NCI-H446 treated with DMSO at 0.1 percent for 48 hours (cell line): ENCODE data around the gene LMNB1.
"Not testable (repeated sequence)": the region's sequence is repeated elsewhere in the genome, so short reads cannot be mapped to it uniquely, and the experiment has no call there.

Experiments
- DNase-seq: peaks from one replicate; lab custom pipeline; 2025; lab: John Stamatoyannopoulos, UW

The LMNB1 gene

GRCh38 chr5:126826619-126827215 lies 49.8 kb downstream of the LMNB1 start:
- DNase-seq, result no peak

GRCh38 chr5:126829098-126829497 lies 52.2 kb downstream of the LMNB1 start:
- no peak for DNase-seq

DNA sequence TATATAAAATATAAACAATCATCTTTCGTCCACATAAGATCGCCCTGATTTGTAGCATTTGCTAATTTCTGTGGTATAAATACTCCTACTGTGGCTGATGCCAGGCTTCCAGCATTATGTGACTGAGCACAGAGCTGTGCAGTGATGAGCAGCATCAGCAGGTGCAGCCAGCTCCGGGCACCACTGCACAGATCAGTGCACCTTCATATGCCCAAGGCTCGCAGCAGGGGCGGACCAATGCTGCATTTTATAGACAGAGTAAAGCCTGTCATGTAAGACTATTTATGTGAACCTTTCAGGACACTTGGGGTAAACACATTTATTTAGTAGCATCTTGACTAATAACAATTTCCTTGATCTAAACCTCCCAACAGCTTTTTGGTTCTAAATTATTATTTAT lies 53.1 kb downstream of the LMNB1 start:
- no peak for DNase-seq

GRCh38 chr5:126831156-126831555 lies 54.2 kb downstream of the LMNB1 start:
- no peak for DNase-seq

DNA sequence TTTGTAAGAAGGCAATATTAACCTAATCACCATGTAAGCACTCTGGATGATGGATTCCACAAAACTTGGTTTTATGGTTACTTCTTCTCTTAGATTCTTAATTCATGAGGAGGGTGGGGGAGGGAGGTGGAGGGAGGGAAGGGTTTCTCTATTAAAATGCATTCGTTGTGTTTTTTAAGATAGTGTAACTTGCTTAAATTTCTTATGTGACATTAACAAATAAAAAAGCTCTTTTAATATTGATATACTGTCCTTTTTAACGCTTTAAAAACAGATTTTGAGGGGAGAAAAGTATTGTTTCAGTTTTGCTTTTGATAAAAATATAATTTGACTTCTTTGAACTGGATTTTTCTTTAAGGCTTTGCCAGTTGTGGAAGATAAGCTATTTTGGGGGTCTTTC lies 59.8 kb downstream of the LMNB1 start:
- DNase-seq, result no peak

DNA sequence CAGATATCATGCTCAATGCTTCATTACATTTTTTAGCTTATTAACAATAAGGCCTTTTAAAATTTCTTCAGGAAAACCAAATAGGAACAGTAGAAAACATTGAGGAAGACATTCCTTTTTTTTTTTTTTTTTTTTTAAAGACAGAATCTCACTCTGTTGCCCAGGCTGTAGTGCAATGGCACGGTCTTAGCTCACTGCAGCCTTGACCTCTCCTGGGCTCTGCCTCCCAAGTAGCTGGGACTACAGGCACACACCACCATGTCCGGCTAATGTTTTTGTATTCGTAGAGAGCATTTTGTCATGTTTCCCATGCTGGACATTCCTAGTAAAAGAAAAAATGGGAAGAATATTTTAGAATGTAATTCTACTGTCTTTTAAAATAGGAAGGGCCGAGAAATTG lies 60.3 kb downstream of the LMNB1 start:
- no peak for DNase-seq

GRCh38 chr5:126837906-126838539 lies 61.1 kb downstream of the LMNB1 start:
- no peak for DNase-seq

- not testable (repeated sequence) for DNase-seq
Measured at GRCh38 chr5:126839407-126839806, 62.5 kb downstream of the LMNB1 start.

- not testable (repeated sequence) for DNase-seq
Measured at GRCh38 chr5:126843375-126843774, 66.4 kb downstream of the LMNB1 start.

DNA sequence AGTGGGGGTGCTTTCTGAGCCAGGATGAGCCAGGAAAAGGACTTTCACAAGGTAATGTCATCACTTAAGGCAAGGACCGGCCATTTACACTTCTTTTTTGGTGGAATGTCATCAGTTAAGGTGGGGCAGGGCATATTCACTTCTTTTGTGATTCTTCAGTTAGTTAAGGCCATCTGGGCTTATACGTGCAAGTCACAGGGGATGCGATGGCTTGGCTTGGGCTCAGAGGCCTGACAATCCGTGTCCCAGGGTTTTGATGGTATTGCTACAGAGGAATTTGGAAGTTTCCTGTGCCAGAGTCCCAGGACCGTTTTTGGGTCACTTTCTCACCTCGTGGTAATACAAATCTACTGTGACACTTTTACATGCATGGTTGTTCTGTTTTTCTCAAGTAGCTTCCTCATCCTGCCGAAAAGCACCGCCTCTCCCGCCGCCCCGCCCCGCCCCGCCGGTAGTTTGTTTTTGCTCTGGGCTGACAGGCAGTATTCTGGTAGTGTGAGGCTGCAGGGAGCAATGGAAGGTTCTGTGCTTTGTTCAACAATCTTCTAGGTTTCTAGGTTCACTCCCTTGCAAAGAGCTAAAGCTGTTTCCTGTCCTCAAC lies 68.6 kb downstream of the LMNB1 start:
- not testable (repeated sequence) for DNase-seq

DNA sequence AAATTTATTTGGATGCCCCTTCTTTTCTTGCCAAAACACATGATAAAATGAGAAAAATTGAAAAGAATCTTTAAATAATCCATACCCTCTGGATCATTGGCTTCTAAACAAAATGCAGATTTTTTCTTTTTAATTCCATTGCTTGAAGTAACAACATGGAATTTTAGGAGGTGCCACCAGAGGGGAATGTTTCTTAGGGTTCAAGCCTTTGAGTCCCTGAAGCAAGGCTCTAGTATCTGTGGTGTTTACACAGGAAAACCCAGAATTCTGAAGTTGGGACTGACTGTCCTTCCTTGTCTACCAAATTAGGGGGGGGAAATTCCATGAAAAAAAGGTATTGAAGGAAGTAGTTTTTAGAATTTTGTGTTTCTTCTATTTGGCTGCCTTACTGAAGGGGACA lies 69.4 kb downstream of the LMNB1 start:
- DNase-seq, result no peak

GRCh38 chr5:126846744-126847455 lies 70.0 kb downstream of the LMNB1 start:
- no peak for DNase-seq

DNA sequence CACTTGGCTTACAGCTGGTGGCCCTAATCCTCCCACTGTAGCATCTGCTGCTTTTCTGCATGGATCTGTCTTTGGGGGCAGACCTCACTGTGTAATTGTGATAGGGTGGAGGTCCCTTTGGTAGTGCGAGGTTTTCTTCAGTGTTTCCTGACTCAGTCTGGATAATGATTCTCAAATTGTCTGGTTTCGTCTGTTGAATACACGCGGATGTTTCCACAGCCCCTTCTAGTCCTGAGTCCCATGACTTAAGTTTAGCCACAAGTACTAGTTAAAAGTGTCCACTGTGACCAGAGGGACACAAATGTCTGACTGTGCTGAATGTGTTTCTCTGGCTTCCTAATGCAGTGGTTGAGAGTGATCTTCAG lies 70.5 kb downstream of the LMNB1 start:
- DNase-seq, result no peak

DNA sequence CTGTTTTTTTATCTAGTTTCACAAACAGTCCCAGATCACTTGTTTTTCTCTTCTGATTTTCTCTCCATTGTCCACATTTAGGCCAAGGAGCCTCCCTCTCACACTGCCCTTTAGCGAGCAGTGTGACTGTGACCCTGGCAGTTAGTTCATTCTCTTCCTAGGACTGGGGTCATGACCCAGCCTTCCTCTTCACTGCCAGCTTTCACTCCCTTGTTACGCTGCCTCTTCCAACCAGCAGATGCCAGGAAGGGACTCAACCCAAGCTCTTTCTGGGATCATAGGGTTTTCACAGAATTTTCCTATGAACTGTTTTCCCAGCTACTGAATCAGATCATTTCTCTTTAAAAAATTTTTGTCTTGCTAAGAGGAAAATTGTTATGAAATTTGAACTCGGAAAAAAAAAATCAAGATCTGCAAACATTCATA lies 70.9 kb downstream of the LMNB1 start:
- no peak for DNase-seq

- no peak for DNase-seq
Measured at GRCh38 chr5:126848253-126848652, 71.3 kb downstream of the LMNB1 start.

GRCh38 chr5:126849101-126849678 lies 72.3 kb downstream of the LMNB1 start:
- no peak for DNase-seq

- no peak for DNase-seq
Measured at GRCh38 chr5:126851501-126852011, 74.6 kb downstream of the LMNB1 start.

DNA sequence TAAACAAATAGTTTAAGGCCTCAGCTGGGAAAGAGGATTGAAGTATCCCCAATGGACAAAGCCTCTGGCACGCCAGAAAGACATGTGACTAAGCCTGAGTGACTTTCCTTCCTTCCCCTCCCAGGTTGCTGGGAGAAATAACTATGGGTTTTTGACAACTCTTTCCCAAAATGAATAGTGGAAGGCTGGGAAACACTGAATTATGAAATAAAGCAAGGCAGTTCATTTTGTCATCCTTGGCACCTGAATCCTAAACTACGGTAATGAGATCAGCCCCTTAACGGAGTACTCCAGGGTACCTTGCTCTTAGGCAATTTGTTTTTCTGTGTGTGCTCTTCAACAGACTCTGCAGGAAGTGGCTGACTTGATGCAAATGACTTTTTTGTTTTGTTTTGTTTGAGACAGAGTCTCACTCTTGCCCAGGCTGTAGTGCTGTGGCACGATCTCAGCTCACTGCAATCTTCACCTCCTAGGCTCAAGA lies 75.2 kb downstream of the LMNB1 start:
- DNase-seq, result no peak

- no peak for DNase-seq
Measured at GRCh38 chr5:126852841-126853271, 75.9 kb downstream of the LMNB1 start.

DNA sequence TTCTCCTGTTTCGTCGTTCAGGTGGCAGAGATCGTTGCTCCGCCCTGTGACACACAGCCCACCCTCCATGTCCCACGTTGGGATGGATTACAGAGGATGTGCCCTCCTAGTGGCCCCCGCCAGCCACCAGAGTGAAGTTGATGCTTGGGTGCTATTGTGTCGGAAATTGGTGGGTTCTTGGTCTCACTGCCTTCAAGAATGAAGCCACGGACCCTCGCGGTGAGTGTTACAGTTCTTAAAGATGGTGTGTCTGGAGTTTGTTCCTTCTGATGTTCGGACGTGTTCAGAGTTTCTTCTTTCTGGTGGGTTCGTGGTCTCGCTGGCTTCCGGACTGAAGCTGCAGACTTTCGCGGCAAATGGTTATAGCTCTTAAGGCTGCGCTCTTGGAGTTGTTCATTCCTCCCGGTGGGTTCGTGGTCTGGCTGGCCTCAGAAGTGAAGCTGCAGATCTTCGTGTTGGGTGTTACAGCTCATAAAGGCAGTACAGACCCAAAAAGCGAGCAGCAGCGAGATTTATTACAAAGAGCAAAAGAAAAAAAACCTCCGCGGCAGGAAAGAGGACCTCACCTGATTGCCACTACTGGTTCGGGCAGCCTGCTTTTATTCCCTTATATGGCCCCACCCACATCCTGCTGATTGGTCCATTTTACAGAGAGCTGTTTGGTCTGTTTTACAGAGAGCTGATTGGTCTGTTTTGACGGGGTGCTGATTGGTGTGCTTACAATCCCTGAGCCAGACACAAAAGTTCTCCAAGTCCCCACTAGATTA lies 76.8 kb downstream of the LMNB1 start:
- not testable (repeated sequence) for DNase-seq

GRCh38 chr5:126854526-126855110 lies 77.7 kb downstream of the LMNB1 start:
- no peak for DNase-seq
